HG02759 (cell line): ENCODE data around the gene EIF5.

Source experiments
- ATAC-seq: cut with Tn5 transposase; IDR thresholded peaks from one replicate; pipeline ENCODE4 v1.9.1; 2021; ENCODE audit warnings: mild to moderate bottlenecking, moderate library complexity; ENCODE audit not compliant: unreplicated experiment

EIF5 gene

GRCh38 chr14:103308717-103309616, 25.1 kb upstream of the EIF5 start:
- ATAC-seq, result no peak

- ATAC-seq, result no peak
Measured at GRCh38 chr14:103310576-103311095, 23.4 kb upstream of the EIF5 start.

DNA sequence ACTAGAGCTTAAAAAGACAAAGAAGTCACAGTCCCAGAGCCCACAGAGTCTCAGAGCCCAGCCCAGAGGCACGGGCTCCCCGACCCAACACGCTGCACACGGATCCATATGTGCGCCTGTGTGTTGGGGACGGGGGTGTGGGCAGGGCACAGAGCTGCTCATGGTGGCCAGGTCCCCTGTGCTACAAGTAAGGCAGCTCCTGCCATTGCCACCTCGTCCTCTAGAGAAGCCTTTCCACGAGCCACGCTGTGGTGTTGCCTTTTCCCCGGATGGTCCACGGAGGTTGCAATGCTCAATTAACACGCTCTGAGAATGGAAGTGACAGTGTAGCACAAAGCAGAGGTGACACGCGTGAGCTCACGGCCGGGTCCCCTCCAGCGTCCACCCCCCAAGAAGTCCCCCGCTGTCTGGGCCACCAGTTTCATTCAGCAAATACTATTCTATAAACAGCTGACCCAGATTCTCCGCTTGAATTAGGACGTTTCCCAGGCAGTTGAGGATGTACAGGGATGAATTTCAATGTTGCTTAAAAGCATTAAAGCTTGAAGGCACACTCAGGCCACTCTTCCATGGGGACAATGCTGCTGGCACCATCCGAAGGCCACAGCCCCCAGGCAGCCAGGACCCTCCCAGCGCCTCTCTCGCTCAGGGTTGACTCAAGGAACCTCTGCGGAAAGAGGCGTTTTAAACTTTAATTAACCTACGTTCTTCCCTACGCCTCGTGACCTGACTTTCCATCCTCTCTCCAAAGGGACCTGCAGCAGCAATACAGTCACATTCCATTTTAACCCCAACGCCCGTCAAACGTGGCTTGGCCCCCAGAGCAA, 22.7 kb upstream of the EIF5 start:
- ATAC-seq, result no peak

- no peak for ATAC-seq
Measured at GRCh38 chr14:103312006-103312635, 21.9 kb upstream of the EIF5 start.

- no peak for ATAC-seq
Measured at GRCh38 chr14:103313704-103314103, 20.3 kb upstream of the EIF5 start.

DNA sequence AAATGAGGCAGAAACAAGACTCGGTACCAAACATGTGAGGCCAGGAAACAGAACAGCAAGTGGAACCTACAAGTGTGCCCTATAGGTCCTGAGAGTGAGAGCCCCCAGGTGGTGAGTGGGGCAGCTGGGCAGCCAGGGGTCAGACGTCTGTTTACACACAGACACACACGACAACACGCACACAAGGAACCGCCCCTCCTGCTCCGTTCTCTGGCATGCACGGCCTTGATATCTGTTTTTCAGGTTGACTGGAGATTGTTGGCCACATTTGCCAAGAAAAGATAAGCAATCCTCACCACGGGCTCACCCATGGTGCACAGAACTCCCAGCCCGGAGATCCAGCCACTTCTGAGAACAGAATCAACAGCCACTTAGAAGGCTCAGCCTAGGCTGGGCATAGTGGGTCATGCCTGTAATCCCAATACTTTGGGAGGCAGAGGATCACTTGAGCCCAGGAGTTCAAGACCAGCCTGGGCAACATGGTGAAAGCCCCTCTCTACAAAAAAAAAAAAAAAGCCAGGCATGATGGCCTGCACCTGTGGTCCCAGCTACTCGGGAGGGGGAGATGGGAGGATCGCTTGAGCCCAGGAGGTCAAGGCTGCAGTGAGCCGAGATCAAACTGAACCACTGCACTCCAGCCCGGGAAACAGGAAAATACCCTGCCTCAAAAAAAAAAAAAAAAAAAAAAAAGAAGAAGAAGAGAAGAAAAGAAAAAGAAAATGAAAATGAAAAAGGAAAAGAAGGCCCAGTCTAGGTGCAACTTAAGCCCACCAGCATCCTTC, 19.4 kb upstream of the EIF5 start:
- ATAC-seq, result no peak

GRCh38 chr14:103315351-103315911, 18.6 kb upstream of the EIF5 start:
- no peak for ATAC-seq

DNA sequence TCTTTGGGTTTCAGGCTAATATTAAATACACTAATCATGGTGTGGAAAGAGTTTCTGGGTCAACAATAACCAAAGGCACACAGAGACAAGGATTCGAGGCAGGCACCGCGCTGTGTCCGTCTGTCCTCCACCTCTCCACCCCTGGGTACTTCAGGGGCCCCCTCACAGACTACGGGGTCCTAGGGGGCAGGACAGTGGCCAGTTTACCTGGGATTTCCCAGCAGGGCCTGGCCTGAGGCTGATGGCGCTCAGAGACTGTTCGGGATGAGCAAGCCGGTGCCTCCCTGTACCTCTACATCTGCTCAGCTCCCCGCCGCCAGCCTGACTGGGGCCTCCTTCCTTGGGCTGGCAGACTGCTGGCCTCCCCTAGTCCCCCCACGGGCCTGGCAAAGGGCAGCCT, 18.1 kb upstream of the EIF5 start:
- no peak for ATAC-seq

DNA sequence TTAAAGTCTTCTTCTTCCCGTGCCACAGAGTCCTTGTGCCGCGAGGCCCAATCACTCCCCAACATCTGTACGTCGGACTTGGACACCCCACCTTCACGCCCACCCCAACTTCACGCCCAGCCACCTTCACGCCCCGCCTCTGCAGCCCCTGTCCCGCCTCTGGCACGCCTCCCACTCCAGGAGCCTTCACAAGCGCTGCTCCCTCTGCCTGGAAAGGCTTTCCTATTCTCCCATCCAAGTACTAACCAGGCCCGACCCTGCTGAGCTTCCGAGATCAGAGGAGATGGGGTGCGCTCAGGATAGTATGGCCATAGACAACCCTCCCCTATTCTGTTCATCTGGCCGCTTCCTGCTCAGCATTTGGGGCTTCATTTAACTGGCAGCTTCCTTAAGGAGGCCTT, 17.3 kb upstream of the EIF5 start:
- ATAC-seq, result no peak

DNA sequence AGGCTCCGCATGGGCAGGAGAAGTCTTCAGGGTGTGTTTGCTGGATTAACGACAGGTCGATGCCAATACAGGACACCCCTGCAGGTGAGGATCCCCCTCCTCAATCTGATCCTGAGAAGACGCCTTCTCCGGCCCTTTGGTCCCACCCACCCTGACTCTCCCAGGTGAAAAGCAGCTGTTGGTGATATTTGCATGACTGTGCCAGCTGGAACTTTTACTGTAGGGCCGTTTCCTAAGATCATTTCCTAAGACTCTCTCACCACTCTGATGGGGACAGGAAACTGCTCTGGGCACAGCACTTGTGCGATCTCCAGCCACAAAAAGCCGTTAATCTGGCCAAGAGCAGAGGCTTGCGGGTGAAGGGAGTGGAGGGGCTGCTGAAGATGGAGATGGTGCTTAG, 16.8 kb upstream of the EIF5 start:
- ATAC-seq, result no peak

DNA sequence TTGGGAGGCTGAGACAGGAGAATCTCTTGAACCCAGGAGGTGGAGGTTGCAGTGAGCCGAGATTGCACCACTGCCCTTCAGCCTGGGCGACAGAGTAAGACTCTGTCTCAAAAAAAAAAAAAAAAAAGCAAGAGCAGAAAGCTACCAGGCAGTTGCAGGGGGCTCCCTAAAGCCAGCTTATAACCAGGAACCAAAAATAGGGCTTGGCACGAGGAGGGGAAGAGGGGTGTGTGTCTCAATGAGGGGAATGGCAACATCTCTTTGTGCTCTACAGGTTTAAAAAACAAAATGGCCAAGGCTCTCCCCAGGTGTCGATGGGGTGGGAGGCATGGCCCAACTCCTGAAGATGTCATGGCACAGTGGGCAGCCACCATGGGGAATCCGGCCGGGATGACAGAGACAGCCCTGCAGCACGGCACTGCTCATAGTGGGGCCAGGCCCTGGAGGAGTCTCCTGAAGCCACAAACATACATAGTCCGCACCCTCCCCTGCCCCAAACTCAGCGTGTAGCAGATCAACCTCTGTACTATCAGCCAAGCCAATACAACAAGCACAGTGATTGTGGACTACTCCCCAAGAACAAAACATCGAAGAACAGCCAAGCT, 16.0 kb upstream of the EIF5 start:
- no peak for ATAC-seq

DNA sequence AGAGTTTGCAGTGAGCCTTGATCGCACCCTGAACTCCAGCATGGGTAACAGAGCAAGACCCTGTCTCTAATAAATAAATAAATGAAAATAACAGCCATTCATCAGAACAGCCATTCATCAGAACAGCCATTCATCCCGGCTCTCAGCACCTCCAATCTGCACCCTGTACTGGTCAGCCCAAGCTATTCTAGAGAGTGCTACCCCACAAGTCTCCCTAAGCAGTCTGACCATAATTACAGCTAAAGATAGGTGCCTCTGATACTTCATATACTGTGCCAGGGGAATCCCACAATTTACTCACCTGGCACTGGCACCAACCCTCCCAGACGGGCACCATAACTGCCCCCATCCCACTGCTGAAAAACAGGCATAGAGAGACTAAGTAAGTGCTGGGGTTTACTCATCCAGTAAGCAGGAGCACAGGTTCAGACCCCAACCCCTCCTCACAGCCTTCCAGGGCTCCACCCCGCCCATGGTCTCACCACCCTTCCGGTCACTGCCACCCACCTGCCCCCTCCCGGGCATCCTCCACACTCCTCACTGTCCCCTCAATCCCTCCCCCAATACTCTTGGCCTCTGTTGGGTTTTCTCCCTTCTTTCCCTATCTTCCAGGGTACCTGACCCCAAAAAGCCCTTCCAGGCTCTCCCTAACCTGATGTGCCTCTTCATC, 15.2 kb upstream of the EIF5 start:
- peak; percentile 19 for ATAC-seq

- peak; percentile 39 for ATAC-seq
Measured at GRCh38 chr14:103319422-103319821, 14.6 kb upstream of the EIF5 start.

GRCh38 chr14:103326078-103326477, 8.0 kb upstream of the EIF5 start:
- no peak for ATAC-seq

DNA sequence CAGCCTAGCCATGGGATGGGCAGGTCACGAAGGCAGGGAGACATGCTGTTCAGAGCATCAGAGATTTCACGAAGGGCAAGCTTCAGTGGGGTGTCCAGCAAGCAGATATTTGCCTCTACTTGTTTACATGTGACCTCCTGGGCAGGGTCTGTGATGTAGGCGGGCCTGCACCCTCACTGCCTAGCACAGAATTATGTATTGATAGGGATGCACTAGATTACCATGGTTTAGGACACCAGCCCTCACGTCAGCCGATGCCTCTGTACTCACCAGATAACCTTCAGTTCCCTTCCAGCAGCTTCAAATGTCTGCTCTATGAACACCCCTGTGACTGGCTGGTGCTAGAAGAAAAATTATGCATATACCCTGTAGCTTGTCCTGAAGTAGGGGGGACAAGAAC, 5.1 kb upstream of the EIF5 start:
- no peak for ATAC-seq

DNA sequence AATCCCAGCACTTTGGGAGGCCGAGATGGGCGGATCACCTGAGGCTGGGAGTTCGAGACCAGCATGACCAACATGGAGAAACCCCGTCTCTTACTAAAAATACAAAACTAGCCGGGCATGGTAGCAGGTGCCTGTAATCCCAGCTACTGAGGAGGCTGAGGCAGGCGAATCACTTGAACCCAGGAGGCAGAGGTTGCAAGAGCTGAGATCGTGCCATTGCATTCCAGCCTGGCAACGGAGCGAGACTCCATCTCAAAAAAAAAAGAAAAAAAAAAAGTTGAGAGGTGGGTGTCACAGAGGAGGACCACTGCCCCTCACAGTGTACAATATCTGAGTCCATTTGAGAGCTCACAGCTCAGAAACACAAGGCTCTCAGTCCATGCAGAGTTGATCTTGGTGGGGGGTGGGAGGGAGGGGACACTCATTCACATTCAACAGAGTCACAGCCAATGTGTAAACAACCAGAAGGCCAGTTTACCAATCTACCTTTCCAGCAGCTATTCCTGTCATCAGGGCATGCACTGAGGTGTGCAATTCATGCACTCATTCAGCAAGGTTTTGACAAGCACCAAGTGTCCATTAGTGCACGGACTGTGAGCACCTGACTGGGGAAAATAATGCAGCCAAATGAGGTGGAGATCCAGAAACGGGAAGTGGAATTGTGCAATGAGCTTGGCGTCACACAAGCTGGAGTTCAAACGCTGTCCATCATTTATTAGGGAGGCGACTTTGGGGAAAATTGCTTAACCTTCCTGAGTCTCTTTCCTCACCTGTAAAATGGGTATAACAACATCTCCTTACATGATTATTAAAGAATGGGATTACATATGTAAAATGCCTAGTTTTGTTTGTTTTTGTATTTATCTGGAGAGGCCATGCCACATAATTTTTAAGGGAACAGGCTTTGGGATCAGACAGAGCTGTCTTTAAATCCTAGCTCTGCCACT, 4.4 kb upstream of the EIF5 start:
- no peak for ATAC-seq

DNA sequence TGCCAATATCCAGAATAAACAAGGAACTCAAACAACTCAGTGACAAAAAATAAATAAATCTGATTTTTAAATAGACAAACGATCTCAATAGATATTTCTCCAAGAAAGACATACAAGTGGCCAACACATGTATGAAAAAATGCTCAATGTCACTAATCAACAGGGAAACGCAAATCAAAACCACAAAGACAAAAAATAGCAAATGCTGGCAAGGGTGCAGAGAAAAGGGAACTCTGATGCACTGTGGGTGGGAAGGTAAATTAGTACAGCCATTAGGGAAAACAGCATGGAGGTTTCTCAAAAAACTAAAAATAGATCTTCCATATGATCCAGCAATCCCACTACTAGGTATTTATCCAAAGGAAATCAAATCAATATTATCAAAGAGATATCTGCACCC, 3.5 kb upstream of the EIF5 start:
- no peak for ATAC-seq
